GM10266 (cell line): ENCODE data around the gene ARSH.
"Not testable (repeated sequence)": the region's sequence is repeated elsewhere in the genome, so short reads cannot be mapped to it uniquely, and the experiment has no call there.

ENCODE experiments used
- DNase-seq: peaks from one replicate; pipeline ENCODE4 v3.0.0; 2012; ENCODE audit errors: extremely low spot score
- CTCF ChIP-seq: IDR thresholded peaks from 2 replicates; pipeline ENCODE4 v1.5.1; 2012; ENCODE audit warnings: mild to moderate bottlenecking, low read depth; ENCODE audit not compliant: control insufficient read depth, insufficient read depth; ENCODE audit errors: missing control alignments

ARSH gene

DNA sequence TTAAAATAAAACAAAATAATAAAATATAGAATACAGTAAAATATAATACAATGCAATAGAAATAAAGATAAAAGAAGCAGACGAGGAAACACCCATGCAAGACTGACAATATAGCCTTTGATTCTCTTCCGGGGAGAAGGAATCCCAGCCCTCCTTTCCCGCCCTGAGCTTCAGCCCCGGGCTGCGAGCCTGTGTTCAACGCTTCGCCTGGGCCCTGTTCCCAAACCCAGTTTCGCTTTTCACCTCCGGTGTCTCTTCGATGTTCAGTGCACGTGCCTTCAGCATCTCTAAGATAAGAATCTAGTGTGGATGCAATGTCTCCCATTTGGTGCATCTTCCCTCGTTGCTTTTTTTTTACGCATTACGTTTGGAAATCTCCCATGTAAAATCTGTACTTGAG, 38.8 kb upstream of the ARSH start:
- TF ChIP-seq CTCF = no peak
- DNase-seq = no peak

DNA sequence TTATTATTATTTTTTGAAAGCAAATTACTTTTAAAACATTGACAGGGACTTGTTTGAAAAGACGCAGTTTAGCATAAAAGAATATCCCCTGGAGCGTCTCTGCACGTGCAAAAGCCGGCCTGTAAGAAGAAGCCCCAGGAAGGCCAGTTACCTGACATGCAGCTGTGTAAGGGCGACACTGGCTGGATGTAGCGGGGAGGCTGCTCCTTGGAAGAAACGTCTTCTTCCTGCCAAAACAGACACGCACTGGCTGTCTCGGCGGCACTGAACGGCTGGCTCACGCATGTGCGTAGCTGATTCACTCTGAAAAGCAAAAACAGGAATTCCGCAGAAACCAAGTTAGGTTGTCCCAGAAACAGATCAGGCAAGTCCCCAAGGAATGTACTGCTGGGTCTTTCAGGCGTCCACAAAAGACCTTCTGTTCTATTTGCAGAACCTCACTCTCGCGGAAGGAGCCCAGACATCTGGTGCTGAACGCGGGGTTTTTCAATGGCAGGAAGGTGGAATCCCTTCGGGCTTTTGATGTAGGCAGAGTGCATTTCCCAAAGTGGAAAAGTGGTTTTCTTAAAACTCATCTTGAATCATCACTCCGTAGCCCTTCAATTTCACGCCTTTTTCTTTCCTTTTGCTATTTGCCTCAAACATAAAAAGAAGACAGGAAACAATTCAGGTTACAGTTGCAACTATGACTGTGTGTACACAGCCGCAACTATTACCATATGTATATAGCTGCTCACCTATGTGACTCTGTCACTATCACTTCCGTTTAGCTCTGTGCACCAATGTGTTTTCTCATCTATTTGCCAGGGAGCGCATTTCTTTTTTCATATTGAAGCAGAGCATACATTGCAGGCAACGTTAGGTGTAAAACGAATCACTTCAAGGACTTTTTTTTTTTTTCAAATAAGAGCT, 38.1 kb upstream of the ARSH start:
- DNase-seq = no peak

GRCh38 chrX:2969021-2969420, 37.3 kb upstream of the ARSH start:
- no peak for DNase-seq
- no peak for TF ChIP-seq CTCF

More for the DNA sequence above, 38.1 kb upstream of the ARSH start:
- TF ChIP-seq CTCF = no peak

DNA sequence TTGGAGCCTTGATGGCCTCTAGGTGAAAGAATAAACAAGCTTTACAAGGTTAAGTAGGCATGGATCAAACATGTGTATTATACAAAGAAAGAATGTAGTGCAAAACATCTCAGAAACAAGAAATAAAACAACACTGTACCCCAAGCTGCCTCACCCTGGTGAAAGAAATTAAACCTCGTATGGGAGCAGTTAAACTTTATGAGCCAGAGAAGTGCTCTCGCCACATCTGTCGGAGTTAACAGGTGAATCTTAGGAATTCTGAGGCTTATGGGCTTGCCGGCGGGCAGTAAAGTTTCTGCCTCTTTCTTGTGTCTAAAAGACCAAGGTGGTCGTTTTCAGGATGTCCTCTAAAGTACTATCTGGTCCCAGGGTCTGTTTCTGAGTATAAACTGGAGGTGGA, 34.0 kb upstream of the ARSH start:
- no peak for TF ChIP-seq CTCF
- DNase-seq = no peak

GRCh38 chrX:2974961-2975360, 31.4 kb upstream of the ARSH start:
- TF ChIP-seq CTCF = no peak
- DNase-seq = no peak

DNA sequence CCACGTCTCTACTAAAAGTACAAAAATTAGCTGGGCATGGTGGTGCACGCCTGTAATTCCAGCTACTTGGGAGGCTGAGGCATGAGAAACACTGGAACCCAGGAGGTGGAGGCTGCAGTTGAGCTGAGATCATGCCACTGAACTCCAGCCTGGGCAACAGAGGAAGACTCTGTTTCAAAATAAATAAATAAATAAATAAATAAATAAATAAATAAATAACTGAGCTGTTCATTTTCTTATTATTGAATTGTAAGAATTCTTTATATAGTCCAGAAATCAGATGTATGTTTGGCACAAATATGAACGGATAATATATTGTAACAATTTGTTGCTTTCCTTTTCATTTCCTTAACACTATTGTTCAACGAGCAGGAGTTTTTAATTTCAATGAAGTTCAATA, 27.7 kb upstream of the ARSH start:
- DNase-seq = not testable (repeated sequence)

DNA sequence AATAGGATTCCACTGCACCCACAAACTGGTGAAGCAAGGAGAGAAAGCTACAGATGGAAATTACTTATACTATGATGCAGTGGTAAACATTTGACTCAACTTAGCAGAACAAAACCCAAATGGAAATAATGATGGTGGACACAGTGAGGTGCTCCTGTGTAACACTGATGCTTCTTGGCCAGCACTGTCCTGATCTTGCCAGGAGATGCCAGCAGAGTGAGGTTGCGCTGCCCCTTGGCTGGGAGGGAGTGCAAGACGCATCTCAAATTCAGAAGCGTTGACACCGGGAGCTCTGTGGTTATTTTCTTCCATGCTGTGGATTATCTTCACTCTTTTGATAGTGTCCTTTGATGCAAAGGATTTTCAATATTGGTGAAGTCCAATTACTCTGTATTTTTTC, 22.0 kb upstream of the ARSH start:
- no peak for TF ChIP-seq CTCF
- DNase-seq = no peak

GRCh38 chrX:2989565-2989964, 16.8 kb upstream of the ARSH start:
- no peak for DNase-seq

More at GRCh38 chrX:2989565-2989964, 16.8 kb upstream of the ARSH start:
- TF ChIP-seq CTCF = no peak
